Measurements from ENCODE around the gene PA2G4. TPM values are rescaled to one million over a fixed set of nuclear protein-coding genes. Genes with fewer than 3 reads are reported as not detected.
A peak's percentile ranks its signal among the peaks of the same experiment; 100 is the strongest.
"Not testable (repeated sequence)": the region's sequence is repeated elsewhere in the genome, so short reads cannot be mapped to it uniquely, and the experiment has no call there.

The PA2G4 gene
- total and polyA plus RNA-seq, 10 of the 15 experiments (the other 5 are each of a cell fraction or from before 2014, with no cell fraction given): 148 to 514 (median 406) TPM

- no TSS peak for BruUV-seq (replicated peaks)
- POLR2A ChIA-PET: interaction anchor here (0.7 to 2.2 kb wide), 4 partner anchors 34 to 290 kb away, joined by 4 to 10 read pairs (median 8); partner anchors contain the start of genes RNF41 and SMARCC2
- H3K27ac ChIP-seq (ENCODE audit: control insufficient read depth, insufficient read depth): no peak overlapping the region
- WGBS (ENCODE audit: insufficient coverage, insufficient replicate concordance, low lambda C conversion rate, missing lambda C conversion rate): 91% methylated on average over 11 of the region's 11 CpGs
- CTCF ChIA-PET: interaction anchor here (0.6 to 3.6 kb wide), 4 partner anchors 27 to 1581 kb away, joined by 3 to 11 read pairs (median 6); partner anchors contain the start of genes ESYT1 and ZC3H10
- in situ Hi-C loops (cut with MboI): no loop called here
- peaks cover 3 to 11% of the 10 kb centered on the region in 2 experiments for H3K36me3 ChIP-seq (ENCODE audit: control insufficient read depth in 2 of 2, insufficient read depth in 2 of 2, low read length in 1 of 2)
- no peak overlapping the region for H3K9ac ChIP-seq (ENCODE audit: control insufficient read depth, insufficient read depth, low read length)
- SMC1A ChIA-PET (ENCODE audit: uncharacterized antibody, unreplicated experiment): interaction anchor here (1.0 kb wide), 1 partner anchor 8 kb away, joined by 3 read pairs; no protein-coding TSS in a partner anchor
- no peak overlapping the region for H2AFZ ChIP-seq (ENCODE audit: control insufficient read depth, low read depth, low read length)
- DNase-seq (ENCODE audit: low read depth, low spot score) (no peak), FAIRE-seq (no peak), ATAC-seq (no peak)
- intact Hi-C loops (cut with micrococcal nuclease; ENCODE audit: unreplicated experiment): no loop called here
- no peaks in the 10 kb centered on the region for H3K9me3 ChIP-seq (replicated peaks; ENCODE audit: control insufficient read depth, insufficient read depth, low read length)
- peaks cover 24% of the 10 kb centered on the region for H3K4me1 ChIP-seq (ENCODE audit: control insufficient read depth, insufficient read depth, low read length)
- H3K79me2 ChIP-seq (ENCODE audit: control insufficient read depth, insufficient read depth, low read length): peaks cover 47% of the 10 kb centered on the region
- H3K4me3 ChIP-seq: no peak overlapping the region
- RAD21 ChIA-PET (ENCODE audit: unreplicated experiment): no interaction called here
- TF ChIP-seq CHD2 (IDR thresholded peaks at IDR 0.05; ENCODE audit: borderline replicate concordance, low read depth, low read length): no peak
- no peaks in the 10 kb centered on the region for H3K27me3 ChIP-seq (replicated peaks in 1 of 2; ENCODE audit: control insufficient read depth in 2 of 2, insufficient read depth in 2 of 2, low read length in 1 of 2)
- no peak overlapping the region for H3K4me2 ChIP-seq (ENCODE audit: control insufficient read depth, insufficient read depth)
- H4K20me1 ChIP-seq (ENCODE audit: control insufficient read depth, insufficient read depth): no peaks in the 10 kb centered on the region
Measured at GRCh38 chr12:56155256-56155845, 51.0 kb downstream of the PA2G4 start.

- ChIA-PET RAD21 (ENCODE audit: unreplicated experiment) (interaction anchor here (0.9 kb wide), 1 partner anchor 29 kb away, joined by 3 read pairs; the partner anchor contains the start of gene ESYT1), POLR2A (interaction anchor here (0.6 to 1.0 kb wide), 6 partner anchors 26 to 447 kb away, joined by 3 to 7 read pairs (median 4); partner anchors contain the start of gene RNF41), CTCF (interaction anchor here (0.7 to 3.6 kb wide), 6 partner anchors 28 to 112 kb away, joined by 3 to 11 read pairs (median 4); partner anchors contain the start of genes ESYT1, PA2G4, SMARCC2 and ZC3H10), SMC1A (ENCODE audit: uncharacterized antibody, unreplicated experiment) (interaction anchor here (0.7 kb wide), 1 partner anchor 126 kb away, joined by 3 read pairs; no protein-coding TSS in a partner anchor)
- Histone ChIP-seq H3K4me2 (ENCODE audit: control insufficient read depth, insufficient read depth) (peak overlapping the region; percentile 91), H3K79me2 (ENCODE audit: control insufficient read depth, insufficient read depth, low read length) (peaks cover 52% of the 10 kb centered on the region), H3K36me3 (ENCODE audit: control insufficient read depth in 2 of 2, insufficient read depth in 2 of 2, low read length in 1 of 2) (peaks cover 14 to 18% of the 10 kb centered on the region in 2 experiments), H3K4me3 (peak overlapping the region; percentile 87), H3K4me1 (ENCODE audit: control insufficient read depth, insufficient read depth, low read length) (peaks cover 27% of the 10 kb centered on the region), H3K9ac (ENCODE audit: control insufficient read depth, insufficient read depth, low read length) (peak overlapping the region; percentile 81; the same call in 1 of the 2 replicates), H3K27ac (ENCODE audit: control insufficient read depth, insufficient read depth) (peak overlapping the region; percentile 85)
- BruUV-seq (replicated peaks); in situ Hi-C loops (cut with MboI); H2AFZ ChIP-seq (ENCODE audit: control insufficient read depth, low read depth, low read length); FAIRE-seq; DNase-seq (ENCODE audit: low read depth, low spot score); H3K27me3 ChIP-seq (replicated peaks in 1 of 2; ENCODE audit: control insufficient read depth in 2 of 2, insufficient read depth in 2 of 2, low read length in 1 of 2); H4K20me1 ChIP-seq (ENCODE audit: control insufficient read depth, insufficient read depth); ATAC-seq; H3K9me3 ChIP-seq (replicated peaks; ENCODE audit: control insufficient read depth, insufficient read depth, low read length): not testable (repeated sequence)
- WGBS (ENCODE audit: insufficient coverage, insufficient replicate concordance, low lambda C conversion rate, missing lambda C conversion rate): 83% methylated on average over 21 of the region's 21 CpGs
- TF ChIP-seq ATF7 (IDR thresholded peaks at IDR 0.05; ENCODE audit: low read depth): 0 out of 2 replicates have a peak, but pooled peaks have one; percentile 14
- 0 out of 2 replicates have a peak, but pooled peaks have one; percentile 6 for TF ChIP-seq NBN (IDR thresholded peaks at IDR 0.05)
- intact Hi-C loops (cut with micrococcal nuclease; ENCODE audit: unreplicated experiment): loop anchor here (1.0 kb wide), 1 partner anchor 30 kb away; no protein-coding TSS in a partner anchor
Measured at GRCh38 chr12:56156464-56157200, 52.3 kb downstream of the PA2G4 start.
